ENCODE results near the gene TWIST2.

TWIST2 gene

GRCh38 chr2:238847841-238848690 lies at the start of gene TWIST2:
Gene TWIST2, plus strand, starts transcription at chr2:238848085. Its CDS starts 131 bp downstream, at chr2:238848216.
- DNase-seq = no peak

DNA sequence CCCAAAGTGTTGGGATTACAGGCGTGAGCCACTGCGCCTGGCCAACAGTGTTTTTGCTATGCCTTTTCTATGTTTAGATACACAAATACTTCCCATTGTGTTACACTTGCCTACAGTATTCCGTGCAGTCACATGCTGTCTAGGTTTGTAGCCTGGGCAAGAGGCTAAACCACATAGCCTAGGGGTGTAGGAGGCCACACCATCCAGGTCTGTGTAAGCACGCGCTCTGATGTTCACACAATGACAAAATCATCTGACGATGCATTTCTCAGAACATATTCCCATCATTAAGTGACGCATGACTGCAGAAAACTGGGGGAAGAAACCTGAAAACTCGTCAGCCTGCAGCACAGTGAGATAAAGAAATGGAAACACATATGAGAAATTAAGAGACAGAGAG lies 46.1 kb upstream of the TWIST2 start:
- DNase-seq = no peak

DNA sequence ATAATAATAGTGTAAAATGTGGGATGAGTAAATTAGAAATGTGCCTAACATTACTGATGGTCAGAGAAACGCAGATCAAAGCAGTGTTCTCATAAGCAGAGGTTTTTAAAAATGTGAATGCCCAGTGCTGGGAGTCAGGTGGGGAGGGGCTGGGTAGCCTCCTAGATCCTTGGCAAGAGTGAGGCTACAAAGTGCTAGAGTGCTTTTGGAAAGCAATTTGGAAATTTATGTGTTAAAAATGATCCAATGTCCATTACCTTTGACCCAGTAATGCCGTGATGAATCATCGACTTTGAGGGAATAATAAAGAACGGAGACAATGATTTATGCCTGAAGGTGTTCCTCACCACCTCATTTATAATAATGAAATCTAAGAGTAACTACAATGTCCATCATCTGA lies 44.9 kb upstream of the TWIST2 start:
- no peak for DNase-seq

DNA sequence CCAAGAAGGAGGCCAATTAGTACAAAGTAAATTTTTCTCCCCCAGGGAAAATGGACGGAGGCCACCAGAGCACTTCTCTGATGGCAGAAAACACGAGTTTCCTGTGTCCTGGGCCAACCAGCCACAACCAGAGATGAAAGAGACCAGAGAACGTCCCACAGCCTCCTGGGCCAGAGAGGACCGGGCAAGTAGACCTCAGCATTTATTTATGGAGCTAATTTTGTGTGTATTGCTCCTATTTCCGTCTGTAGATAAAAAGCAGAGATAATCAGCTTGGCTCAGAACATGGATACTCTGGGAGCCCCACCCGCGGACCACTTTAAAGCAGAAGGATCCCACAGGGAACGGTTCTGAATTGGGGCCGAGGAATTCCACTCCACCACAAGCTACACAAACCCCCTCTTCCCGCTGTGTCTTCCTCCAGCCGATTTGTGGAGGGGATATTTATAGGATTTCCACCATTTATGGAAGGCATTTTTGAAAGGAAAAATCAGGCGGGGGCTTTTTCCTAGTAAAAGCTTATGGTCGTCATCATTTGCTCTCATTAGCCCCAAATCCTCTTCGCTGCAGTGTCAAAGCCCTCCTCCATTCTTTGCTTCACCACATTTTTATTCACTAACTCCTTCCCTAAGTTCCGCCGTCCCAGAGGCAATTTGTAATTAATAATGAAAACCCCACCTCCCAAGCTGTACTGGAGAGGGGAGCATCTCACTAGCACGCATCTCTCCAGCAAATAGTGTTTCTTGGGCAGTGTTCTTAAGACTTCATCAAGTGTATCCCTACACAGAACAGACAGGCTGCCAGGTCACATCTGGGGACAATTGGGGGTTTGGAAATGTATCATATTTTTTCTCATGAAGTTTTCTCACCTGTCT lies 43.7 kb upstream of the TWIST2 start:
- no peak for DNase-seq

DNA sequence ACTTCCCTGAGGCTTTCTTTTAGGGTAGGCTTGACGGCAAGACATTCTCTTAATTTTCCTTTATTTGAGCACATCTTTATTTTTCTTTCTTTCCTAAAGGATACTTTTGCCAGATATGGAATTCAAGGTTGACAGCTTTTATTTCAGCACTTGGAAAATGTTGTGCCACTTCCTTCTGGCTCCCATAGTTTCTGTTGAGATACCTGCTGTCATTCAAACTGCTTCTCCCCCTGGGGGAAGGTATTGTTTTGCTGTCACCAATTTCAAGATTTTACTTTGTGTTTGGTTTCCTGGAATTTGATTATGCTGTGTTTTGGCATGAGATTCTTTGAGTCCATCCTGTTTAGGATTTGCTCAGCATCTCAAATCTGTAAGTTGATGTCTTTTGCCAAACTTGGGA lies 39.1 kb upstream of the TWIST2 start:
- DNase-seq = no peak

DNA sequence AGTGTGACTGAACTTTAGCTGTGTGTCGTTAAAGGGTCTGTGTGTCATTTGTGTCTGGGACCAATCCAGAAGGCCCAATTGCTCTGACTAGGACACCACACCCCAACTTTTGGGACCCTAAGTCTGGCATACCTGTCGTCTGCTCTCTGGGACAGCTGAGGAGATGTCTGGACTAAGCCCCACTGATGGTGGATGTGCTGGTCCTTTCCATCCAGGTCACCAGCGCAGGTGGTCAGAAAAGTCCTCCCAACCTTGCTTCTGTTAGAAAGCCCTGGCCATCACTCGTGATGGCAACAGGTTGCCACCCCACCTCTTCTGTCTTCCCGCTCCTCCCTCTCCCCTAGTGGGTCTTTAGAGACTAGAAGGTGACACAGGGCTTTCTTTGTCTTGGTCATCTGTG lies 37.6 kb upstream of the TWIST2 start:
- no peak for DNase-seq

- no peak for DNase-seq
Measured at GRCh38 chr2:238811293-238811692, 36.6 kb upstream of the TWIST2 start.

GRCh38 chr2:238811759-238812158 lies 36.1 kb upstream of the TWIST2 start:
- DNase-seq = no peak

DNA sequence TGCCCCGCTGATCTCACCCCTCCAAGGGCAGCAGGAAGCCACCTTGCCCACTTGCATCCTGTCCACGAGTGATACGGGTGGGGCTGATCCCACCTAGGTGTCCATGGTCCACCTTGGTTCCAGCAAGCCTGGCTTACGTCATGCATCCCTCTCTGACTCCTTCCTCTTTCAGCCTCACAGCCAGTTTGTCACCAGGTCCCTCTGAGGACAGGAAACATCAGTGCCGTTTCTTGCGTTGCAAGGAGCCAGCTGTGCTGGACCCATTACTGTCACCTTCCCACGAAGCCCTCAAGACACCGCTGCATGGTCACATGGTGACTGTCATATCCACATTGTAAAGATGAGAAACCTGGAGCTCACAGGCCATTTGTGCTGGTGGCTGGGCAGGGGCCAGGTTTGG lies 34.8 kb upstream of the TWIST2 start:
- no peak for DNase-seq

DNA sequence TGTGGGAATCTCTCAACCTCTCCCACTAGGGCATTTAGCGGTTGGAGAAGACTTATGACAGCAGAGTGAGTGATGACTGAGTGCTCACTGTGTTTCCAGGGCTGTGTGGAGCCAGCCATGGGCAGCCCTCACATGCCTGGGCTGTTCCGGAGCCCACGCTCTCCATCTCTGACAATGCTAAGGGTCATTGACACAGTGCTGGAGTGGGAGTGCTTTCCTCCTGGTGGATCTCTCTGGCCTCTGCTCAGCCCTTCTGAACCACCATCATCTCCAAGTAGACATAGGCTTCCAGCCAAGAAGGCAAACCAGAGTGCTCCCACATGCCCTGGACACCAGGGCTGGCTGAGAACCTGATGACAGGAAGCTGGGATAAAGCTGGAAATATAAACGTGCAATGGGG lies 33.1 kb upstream of the TWIST2 start:
- DNase-seq = no peak

DNA sequence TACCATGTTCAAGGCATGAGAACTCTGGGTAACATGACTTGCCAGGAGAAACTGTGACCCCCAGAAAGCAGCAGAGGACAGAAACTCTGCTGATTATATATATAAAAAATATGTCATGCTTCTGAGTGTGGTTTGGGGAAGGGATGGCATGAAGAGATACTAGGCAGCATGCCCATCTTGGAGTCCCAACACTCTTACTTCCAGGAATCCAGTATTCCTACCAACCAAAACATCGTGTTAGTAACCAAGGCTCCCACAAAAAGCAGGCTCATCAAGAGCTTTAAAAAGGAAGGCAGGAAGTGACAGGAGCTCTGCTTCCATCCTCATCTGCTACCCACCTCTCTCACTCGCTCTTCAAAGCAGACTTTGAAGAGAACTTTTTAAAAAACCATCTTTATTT lies 31.6 kb upstream of the TWIST2 start:
- no peak for DNase-seq

DNA sequence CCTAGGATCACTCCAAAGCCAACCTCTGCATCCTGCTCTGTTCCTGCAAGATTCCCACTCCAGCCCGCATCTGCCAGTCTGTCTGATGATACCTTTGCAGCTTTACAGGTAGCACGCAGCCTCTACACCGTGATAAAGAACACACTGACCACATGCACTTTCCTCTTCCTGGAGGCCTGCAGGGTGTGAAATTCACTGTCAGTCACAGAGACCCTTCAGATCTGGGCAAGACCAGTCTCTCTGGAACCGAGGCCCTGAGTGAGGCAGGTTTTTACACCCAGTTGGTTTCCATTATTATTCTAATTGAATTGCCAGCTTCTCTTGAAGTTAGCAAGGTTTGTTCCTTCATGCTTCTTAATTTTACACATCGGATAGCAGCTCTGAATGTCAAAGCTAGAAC lies 30.5 kb upstream of the TWIST2 start:
- DNase-seq = no peak

DNA sequence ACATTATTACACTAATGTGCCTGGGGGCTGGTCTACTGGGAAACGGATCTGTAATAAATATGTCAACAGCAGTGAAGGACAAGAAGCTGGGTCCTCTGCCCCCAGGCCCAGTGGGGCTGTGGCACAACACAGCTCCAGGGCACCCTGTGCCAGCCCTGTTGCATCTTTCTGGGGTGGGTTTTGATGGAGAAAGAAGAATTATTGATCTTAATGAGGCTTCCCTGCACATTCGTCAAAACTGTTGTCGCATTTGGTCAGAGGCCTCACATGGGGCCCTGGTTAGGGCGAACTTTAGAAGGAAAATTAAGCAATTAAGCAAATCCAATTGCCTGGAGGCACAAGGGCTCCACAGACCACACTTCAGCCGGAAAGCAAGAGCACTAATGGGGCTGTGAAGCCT lies 30.0 kb upstream of the TWIST2 start:
- DNase-seq = no peak

DNA sequence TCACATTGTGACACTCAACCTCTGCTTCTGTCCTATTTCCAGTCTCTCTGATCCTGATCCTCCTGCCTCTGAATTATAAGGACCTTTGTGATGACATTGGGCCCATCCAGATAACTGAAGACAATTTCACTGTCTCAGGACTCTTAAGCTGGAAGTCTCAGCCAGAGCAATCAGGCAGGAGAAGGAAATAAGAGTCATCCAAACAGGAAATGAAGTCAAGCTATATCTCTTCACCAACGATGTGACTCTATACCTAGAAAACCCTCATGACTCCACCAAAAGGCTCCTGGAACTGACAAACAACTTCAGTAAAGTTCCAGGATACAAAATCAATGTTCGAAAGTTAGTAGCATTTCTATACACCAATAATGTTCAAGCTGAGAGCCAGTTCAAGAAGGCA lies 29.3 kb upstream of the TWIST2 start:
- no peak for DNase-seq

DNA sequence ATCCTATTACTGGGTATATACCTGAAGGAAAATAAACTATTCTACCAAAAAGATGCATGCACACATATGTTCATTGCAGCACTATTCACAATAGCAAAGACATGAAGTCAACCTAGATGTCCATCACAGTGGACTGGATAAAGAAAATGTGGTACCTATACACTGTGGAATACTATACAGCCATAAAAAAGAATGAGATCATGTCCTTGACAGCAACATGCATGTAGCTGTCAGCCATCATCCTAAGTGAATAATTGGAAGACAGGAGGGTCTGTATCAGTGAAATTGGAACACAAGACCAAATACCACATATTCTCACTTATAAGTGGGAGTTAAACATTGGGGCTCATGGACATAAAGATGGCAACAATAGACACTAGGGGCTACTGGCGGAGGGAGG lies 27.7 kb upstream of the TWIST2 start:
- DNase-seq = no peak

DNA sequence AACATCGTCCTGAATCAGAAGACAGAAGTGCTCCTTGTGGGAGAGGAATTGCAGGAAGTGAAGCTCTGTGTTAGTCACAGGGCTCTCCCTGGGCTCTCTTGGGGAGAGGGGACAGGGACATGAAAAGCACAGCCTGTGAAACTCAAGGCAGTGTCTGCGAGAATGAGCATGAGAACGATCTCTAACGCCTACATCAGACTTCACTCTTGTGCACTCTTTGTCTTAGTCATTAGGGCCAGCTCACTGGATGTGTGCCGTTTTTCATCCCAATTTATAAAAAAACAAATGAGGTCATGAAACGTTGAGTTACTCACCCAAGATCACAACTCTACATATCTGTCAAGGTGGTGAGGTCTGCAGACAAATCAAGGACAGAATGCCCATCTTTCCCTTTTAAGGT lies 27.0 kb upstream of the TWIST2 start:
- DNase-seq = no peak

DNA sequence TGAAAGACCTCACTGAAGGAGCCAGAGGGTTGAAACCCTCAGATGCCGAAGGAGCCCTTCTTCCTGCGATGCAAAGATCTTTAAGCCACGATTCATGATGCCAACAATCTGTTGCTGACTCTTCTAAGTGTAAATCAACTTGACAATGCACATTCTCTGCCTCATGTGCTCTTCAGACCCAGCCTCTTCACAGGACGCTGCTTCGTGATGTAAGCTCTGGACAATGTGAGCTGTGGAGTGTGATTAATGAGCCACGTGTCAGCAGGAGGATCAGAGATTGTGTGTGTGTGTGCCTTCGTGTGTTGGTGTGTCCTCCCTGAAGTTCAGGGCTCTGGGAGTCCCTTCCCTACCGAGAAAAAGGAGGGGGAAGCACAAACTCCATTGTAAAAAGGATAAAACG lies 26.5 kb upstream of the TWIST2 start:
- no peak for DNase-seq

- DNase-seq = no peak
Measured at GRCh38 chr2:238821944-238822670, 25.8 kb upstream of the TWIST2 start.

DNA sequence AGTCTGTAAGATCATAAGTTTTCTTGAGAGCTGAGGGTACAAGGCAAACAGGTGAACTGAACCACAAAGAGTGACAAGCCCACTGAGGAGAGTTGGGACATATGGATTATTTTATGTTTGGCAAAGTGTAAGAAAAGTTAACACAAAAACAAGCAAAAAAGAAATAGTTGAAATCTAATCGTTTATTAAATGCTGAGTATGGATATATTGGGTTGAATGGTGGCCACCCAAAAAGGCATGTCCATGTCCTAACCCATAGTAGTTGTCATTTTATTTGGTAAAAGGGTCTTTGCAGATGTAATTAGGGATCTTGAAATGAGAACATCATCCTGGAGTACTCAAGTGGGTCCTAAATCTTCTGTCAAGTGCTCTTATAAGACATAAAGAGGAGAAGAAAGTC lies 24.9 kb upstream of the TWIST2 start:
- DNase-seq = no peak

- DNase-seq = no peak
Measured at GRCh38 chr2:238831177-238831576, 16.7 kb upstream of the TWIST2 start.

- DNase-seq = no peak
Measured at GRCh38 chr2:238834982-238835381, 12.9 kb upstream of the TWIST2 start.

DNA sequence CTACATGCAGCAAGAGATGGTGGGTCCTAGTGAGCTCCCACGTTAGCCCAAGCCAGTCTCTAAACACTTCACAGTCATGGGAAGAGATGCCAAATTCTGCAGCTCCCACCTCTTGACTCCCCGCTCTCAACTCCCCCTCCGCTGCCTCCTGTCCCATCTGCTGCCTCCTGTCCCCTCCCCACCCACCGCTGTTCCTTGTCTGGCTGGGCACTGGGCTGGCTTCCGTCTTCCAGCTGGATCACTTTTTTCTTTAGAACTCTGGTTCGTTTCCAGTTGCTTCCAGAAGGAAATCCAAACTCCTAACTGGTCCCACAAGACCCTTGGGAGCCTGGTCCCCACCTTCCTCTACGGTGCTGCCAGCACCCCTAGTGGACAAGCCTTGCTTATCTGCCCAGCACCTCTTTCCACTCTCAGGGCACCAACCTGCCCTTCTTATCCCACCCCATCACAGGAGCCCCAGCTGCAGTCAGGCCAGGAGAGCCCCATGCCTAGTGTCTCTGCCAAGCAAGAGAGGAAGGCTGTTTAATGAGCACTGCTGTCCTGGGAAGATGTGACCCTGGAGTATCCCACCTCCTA lies 12.1 kb upstream of the TWIST2 start:
- DNase-seq = no peak

DNA sequence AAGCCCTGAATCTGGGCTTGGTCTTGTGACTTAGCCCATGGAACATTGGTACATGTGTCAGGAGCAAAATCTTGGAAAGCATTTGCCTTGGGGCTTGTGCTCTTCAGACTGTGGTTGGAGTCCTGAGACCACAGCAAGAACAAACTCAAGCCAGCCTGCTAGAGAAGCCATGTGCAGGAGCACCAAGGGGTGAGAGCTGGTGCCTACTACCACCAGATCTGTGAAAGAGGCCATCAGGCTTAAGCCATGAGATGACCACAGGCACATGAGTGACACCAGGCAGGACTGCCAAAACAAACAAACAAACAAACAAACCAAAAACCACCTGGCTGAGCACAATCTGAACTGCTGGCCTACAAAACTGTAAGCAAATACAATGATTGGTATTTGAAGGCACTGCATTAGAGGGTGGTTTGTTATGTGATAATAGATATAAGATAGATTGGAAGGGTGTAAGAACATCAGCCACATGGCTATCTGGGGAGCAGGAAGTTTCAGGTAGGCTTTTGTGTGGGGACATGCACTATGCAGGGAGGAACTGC lies 9.0 kb upstream of the TWIST2 start:
- no peak for DNase-seq

Measured in CD4-positive, alpha-beta T cell treated with Interleukin-6 for 4 hours (primary cell).